Fibroblast of pulmonary artery (primary cell): ENCODE results near the gene PNPLA7.

Experiments used
- DNase-seq: peaks from one replicate; pipeline ENCODE4 v3.0.0-alpha.2; 2010; ENCODE audit warnings: low read depth
- H3K4me3 ChIP-seq: replicated peaks from 2 replicates; pipeline ENCODE4 v1.5.1; 2011; ENCODE audit warnings: low read depth, mild to moderate bottlenecking, control low read depth, low read length, moderate library complexity
- TF ChIP-seq, protein P1 (sequence below): IDR thresholded peaks from 2 replicates; pipeline ENCODE4 v1.5.1; 2011; ENCODE audit warnings: mild to moderate bottlenecking, control low read depth, low read length, inconsistent platforms; ENCODE audit errors: missing control alignments

Gene PNPLA7

DNA sequence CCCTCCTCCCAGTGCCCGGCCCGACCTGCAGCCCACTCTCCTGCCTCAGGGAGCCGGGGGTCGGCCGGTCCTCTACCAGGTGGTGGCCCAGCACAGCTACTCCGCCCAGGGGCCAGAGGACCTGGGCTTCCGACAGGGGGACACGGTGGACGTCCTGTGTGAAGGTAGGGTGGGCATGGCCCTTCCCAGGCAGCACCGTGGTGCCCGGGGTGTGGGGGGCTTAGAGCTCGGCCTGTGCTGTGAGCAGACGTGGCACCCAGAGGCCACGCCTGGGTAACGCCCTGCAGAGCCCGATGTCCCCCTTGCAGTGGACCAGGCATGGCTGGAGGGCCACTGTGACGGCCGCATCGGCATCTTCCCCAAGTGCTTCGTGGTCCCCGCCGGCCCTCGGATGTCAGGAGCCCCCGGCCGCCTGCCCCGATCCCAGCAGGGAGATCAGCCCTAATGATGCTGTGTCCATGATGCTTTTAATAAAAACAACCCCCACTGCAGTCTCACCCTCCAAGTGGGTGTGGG is 116.2 kb downstream of the PNPLA7 start:
- DNase-seq, result no peak

DNA sequence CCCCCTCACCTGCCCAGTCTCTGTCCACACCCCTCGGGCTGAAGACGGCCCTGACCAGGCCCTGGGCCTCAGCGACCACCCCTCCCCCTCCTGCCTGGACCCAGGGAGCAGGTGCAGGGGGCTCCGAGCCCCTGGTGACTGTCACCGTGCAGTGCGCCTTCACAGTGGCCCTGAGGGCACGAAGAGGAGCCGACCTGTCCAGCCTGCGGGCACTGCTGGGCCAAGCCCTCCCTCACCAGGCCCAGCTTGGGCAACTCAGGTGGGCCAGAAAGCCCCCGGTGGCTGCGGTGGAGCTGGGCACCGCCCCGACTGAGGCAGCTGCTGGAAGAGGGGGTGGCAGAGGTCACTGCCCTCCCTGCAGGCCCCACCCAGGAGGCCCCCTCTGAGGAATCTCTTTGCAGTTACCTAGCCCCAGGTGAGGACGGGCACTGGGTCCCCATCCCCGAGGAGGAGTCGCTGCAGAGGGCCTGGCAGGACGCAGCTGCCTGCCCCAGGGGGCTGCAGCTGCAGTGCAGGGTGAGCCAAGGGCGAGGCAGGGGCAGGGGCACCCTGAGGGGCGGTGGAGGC is 116.8 kb downstream of the PNPLA7 start:
- no peak overlapping the region for H3K4me3 ChIP-seq
- TF ChIP-seq, protein P1, sequence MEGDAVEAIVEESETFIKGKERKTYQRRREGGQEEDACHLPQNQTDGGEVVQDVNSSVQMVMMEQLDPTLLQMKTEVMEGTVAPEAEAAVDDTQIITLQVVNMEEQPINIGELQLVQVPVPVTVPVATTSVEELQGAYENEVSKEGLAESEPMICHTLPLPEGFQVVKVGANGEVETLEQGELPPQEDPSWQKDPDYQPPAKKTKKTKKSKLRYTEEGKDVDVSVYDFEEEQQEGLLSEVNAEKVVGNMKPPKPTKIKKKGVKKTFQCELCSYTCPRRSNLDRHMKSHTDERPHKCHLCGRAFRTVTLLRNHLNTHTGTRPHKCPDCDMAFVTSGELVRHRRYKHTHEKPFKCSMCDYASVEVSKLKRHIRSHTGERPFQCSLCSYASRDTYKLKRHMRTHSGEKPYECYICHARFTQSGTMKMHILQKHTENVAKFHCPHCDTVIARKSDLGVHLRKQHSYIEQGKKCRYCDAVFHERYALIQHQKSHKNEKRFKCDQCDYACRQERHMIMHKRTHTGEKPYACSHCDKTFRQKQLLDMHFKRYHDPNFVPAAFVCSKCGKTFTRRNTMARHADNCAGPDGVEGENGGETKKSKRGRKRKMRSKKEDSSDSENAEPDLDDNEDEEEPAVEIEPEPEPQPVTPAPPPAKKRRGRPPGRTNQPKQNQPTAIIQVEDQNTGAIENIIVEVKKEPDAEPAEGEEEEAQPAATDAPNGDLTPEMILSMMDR, result no peak
- no peak for DNase-seq

More for the DNA sequence above, 116.2 kb downstream of the PNPLA7 start:
- H3K4me3 ChIP-seq, result no peak overlapping the region
- TF ChIP-seq, protein P1, result no peak

DNA sequence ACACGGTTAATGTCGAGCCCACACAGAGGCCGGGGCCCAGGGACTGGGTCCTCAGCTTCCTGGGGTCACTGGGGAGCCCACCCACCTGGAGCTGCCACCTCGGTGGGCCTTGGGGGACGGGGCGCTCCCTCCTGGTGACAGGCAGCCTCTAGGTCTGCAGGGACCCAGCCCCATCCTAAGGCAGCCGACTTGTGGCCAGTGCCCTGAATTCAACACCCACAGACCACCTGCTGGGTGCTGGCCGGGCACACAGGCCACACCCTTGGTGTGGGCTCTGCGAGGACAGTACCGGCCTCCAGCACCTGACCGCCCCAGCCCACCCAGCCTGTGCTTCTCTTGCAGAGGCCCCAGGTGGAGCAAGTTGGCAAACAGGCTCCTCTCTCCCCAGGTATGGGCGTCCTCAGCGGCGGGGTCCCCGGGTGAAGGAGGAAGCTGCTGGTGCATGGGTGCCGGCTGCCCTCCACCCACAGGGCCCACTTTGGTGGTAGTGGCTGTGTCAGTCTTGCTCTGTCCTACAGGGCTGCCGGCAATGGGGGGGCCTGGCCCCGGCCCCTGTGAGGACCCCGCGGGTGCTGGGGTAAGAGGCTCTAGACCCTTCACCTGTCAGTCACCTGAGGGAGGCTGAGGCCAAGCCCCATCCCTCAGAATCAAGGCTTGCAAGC is 117.4 kb downstream of the PNPLA7 start:
- no peak for DNase-seq
- H3K4me3 ChIP-seq, result no peak overlapping the region
- TF ChIP-seq, protein P1, result no peak

DNA sequence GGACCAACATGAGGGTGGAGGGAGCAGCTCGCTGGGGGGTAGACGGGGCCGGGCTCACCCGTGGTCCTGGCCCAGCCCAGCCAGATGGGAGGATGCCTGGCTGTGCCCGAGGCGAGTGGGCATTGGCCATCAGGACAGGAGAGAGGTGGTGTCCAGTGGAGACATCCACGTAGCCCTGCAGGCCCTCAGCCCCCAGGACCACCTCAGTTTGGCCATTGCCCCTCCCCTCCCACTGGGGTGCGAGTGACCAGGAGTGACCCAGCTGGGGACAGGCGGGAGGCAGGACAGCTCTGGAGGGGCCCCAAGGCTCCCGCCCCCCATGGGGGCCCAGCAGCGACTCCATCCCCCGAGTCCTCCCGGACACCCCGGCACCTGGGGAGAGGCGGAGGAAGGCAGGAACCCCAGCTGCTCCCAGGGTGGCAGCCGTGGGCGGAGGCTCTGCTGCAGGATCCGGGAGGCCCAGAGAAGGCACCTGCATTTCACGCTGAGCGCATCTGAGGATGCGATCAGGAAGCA is 118.7 kb downstream of the PNPLA7 start:
- H3K4me3 ChIP-seq, result no peak overlapping the region
- TF ChIP-seq, protein P1, result no peak
- no peak for DNase-seq

DNA sequence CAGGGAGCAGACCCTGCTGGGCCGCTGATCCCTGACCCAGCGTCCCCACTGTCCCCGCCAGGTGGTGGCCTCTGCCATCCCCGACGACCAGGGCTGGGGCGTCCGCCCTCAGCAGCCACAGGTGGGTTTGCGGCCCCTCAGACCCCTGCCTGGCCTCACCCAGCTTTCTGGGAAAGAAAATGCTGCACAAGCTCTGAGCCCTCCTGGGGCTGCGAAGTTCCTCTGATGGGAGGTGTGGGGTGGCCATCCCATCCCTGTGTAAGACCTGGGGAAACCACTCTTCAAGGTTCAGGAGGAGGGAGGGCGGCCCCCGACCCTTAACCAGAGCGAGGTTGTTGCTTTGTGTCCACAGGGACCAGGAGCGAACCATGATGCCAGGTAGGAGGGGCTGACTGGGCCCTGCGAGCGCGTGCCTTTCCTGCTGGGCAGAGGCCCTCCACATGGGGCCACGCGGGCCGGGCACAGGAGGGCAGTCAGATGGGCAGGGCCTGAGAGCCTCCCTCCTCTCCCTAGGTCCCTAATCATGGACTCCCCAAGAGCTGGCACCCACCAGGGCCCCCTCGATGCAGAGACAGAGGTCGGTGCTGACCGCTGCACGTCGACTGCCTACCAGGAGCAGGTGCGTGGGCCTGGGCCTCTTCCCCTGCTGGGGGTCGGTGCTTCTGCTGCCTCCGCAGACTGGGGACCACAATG is 119.3 kb downstream of the PNPLA7 start:
- TF ChIP-seq, protein P1, result no peak
- no peak for DNase-seq
- H3K4me3 ChIP-seq, result no peak overlapping the region

DNA sequence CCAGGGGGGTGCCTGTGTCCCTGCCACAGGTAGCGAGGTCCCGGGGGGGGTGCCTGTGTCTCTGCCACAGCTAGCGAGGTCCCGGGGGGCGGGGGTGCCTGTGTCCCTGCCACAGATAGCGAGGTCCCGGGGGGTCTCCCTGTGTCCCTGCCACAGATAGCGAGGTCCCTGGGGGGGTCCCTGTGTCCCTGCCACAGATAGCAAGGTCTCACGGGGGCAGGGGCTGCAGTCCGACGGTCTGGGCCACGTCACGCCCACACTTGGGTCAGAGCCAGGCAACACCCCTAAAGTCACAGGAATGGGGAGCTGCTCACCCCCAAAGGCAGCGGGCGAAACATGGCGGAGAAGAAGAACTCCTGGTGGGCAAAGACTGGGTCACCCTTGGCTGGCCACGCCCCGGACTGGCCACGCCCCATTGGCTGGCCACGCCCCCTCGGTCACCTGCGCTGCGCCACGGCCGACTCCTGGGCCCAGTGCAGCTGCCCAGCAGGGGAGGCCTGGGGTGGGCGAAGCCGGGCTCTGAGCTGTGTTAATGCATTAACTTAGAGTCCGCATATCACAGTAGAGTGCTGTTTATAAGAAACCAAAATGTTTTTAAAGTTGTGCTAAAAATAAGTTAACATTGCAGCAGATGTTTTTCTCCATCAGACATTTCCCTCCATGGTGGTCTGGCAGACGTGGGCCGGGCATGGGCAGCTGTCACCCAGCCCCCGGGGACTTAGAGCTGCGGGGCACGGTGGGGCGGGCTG is 120.1 kb downstream of the PNPLA7 start:
- TF ChIP-seq, protein P1, result no peak

More for the DNA sequence above, 120.1 kb downstream of the PNPLA7 start:
- no peak overlapping the region for H3K4me3 ChIP-seq
- DNase-seq, result no peak
